ENCODE data around the gene HTRA1. TPM values are rescaled to one million over a fixed set of nuclear protein-coding genes. Genes with fewer than 3 reads are reported as not detected.

Gene HTRA1
- total and polyA plus RNA-seq, 7 donors = 11.4 to 30.8 (median 11.8) TPM

DNA sequence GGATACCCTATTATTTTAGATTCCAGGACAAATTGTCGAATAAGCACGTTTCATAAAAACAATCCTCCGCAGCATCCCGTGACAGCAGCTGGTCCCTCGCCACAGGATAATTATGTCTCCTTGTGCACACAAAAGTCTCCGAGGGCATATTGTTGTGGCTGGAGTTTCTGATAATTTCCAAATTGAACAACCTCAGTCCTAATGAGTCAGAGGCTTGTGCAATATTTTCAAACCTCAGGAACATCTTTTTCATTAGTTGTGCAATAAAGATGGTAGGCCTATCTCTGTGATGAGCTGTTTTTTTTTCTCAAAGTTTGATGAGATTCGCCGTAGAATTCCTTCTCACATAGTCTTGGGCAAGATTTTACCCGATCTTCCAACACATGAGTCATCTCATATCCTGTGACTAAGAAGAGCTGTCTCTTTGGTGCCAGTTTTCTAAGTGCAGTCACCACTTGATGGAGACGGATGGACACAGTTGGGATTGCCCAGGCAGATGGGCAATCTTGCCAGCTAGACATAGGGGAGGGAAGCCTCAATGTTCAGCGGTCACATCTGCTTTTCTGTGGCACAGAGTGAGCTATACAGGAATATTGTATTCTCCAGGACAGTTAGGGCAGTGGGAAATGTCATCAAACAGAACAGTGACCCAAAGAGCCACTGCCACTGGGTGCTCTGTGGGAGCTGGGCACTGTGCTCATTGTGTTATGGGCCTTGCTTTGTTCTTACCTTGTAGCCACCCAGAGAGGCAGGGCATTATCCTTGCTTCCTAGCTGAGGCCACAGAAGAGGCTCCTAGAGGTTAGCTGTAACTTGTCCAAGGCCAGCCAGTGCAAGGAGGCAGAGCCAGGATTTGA lies 7.8 kb downstream of the HTRA1 start:
- intact Hi-C loops (cut with DNase I) = loop anchor here (5.0 to 10.0 kb wide), 2 partner anchors 93 to 96 kb away; partner anchors contain the start of gene DMBT1 (in 2 of the 2)
- no peak for TF ChIP-seq CTCF (IDR thresholded peaks at IDR 0.05)
- Histone ChIP-seq H3K27ac (peak overlapping the region; percentile 76), H3K9me3 (no peaks in the 10 kb centered on the region), H3K27me3 (ENCODE audit: insufficient read depth in 3 of 3, low read length in 2 of 3) (no peaks in the 10 kb centered on the region), H3K4me1 (peaks cover 17% of the 10 kb centered on the region), H3K36me3 (ENCODE audit: insufficient read depth in 1 of 2, low read depth in 1 of 2) (no peaks in the 10 kb centered on the region), H3K4me3 (no peak overlapping the region)
- ATAC-seq (peak; percentile 88 to 93 (median 90)), DNase-seq (peak in 1 of 2 donors; percentile 43)
- WGBS, 3 donors = 25 to 26% (median 25%) methylated on average over 11 of the region's 11 CpGs

GRCh38 chr10:122469848-122470247 lies 8.5 kb downstream of the HTRA1 start:
- H3K4me3 ChIP-seq = no peak overlapping the region
- no peak for TF ChIP-seq CTCF (IDR thresholded peaks at IDR 0.05)
- no peaks in the 10 kb centered on the region for H3K27me3 ChIP-seq (ENCODE audit: insufficient read depth in 3 of 3, low read length in 2 of 3)
- no peak for DNase-seq
- peaks cover 17% of the 10 kb centered on the region for H3K4me1 ChIP-seq
- 87 to 99% (median 97%) methylated on average over 4 of the region's 4 CpGs for WGBS, 3 donors
- peak overlapping the region; percentile 76 for H3K27ac ChIP-seq
- H3K36me3 ChIP-seq (ENCODE audit: insufficient read depth in 1 of 2, low read depth in 1 of 2) = no peaks in the 10 kb centered on the region
- intact Hi-C loops (cut with DNase I) = loop anchor here (5.0 to 10.0 kb wide), 2 partner anchors 92 to 95 kb away; partner anchors contain the start of gene DMBT1 (in 2 of the 2)
- no peak for ATAC-seq
- no peaks in the 10 kb centered on the region for H3K9me3 ChIP-seq

GRCh38 chr10:122471531-122472177 lies 10.3 kb downstream of the HTRA1 start:
- WGBS, 3 donors = 94 to 98% (median 98%) methylated on average over 4 of the region's 4 CpGs

DNA sequence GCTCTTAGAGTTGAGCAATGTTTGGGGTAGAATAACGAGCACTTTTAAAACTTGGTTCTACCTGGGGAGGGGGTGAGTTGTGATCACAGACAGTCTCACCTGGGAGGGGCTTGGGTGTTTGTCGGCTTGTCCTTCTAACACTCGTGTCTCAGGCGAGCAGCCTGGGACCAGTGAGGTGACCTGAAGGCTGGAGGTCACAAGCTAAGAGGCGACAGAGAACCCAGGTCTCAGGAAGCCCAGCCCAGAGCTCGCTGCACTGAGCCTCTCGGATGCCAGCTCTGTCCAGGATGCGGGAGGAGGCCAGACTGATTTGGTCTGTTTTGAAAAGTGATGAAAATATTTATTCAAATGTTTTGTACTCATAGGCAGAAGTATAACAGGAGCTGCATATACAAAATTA lies 11.8 kb downstream of the HTRA1 start:
- DNase-seq = no peak
- TF ChIP-seq CTCF (IDR thresholded peaks at IDR 0.05) = no peak
- 86 to 89% (median 87%) methylated on average over 8 of the region's 8 CpGs for WGBS, 3 donors
- no peaks in the 10 kb centered on the region for H3K9me3 ChIP-seq
- intact Hi-C loops (cut with DNase I) = no loop called here
- no peaks in the 10 kb centered on the region for H3K36me3 ChIP-seq (ENCODE audit: insufficient read depth in 1 of 2, low read depth in 1 of 2)
- H3K27me3 ChIP-seq (ENCODE audit: insufficient read depth in 3 of 3, low read length in 2 of 3) = no peaks in the 10 kb centered on the region
- H3K4me3 ChIP-seq = no peak overlapping the region
- H3K27ac ChIP-seq = no peak overlapping the region
- H3K4me1 ChIP-seq = peaks cover 27% of the 10 kb centered on the region
- no peak for ATAC-seq

More at GRCh38 chr10:122471531-122472177, 10.3 kb downstream of the HTRA1 start:
- no peaks in the 10 kb centered on the region for H3K27me3 ChIP-seq (ENCODE audit: insufficient read depth in 3 of 3, low read length in 2 of 3)
- peaks cover 27% of the 10 kb centered on the region for H3K4me1 ChIP-seq
- DNase-seq (no peak), ATAC-seq (no peak)
- H3K4me3 ChIP-seq = no peak overlapping the region
- no peaks in the 10 kb centered on the region for H3K9me3 ChIP-seq
- intact Hi-C loops (cut with DNase I) = no loop called here
- TF ChIP-seq CTCF (IDR thresholded peaks at IDR 0.05) = no peak
- H3K27ac ChIP-seq = no peak overlapping the region
- H3K36me3 ChIP-seq (ENCODE audit: insufficient read depth in 1 of 2, low read depth in 1 of 2) = no peaks in the 10 kb centered on the region

All from psoas muscle (tissue), 8 donors.